HepG2 (cell line): ENCODE data around the gene CRAT. TPM values are rescaled to one million over a fixed set of nuclear protein-coding genes. Genes with fewer than 3 reads are reported as not detected.

Source experiments
- FOXM1 ChIP-seq: sonication (generic); formaldehyde crosslinking; IDR thresholded peaks from 2 replicates; pipeline ENCODE4 v1.5.0; 2020; ENCODE audit warnings: missing genetic modification reagents
- HNRNPUL1 ChIP-seq: fragments of 200-400 bp; formaldehyde crosslinking; IDR thresholded peaks from 2 replicates; pipeline ENCODE4 v1.6.1; 2017; ENCODE audit warnings: low read depth, mild to moderate bottlenecking, low read length, moderate library complexity
- MAZ ChIP-seq, 2 experiments: sonication (generic) in 1 of 2; formaldehyde crosslinking in 1 of 2; IDR thresholded peaks; 2 replicates each; pipeline versions ENCODE4 v1.5.0 to v1.6.1; 2012 to 2020; ENCODE audit warnings: low read depth in 2 of 2, mild to moderate bottlenecking in 2 of 2, borderline replicate concordance in 1 of 2, improper control_type of control experiment in 1 of 2, low read length in 1 of 2, missing genetic modification reagents in 1 of 2, moderate library complexity in 1 of 2
- MIXL1 ChIP-seq: IDR thresholded peaks from 2 replicates; pipeline ENCODE4 v1.6.1; 2016
- SIX1 ChIP-seq: sonication (generic); formaldehyde crosslinking; IDR thresholded peaks from 2 replicates; pipeline ENCODE4 v1.4.0; 2020; ENCODE audit warnings: missing genetic modification reagents, borderline replicate concordance
- SMARCC2 ChIP-seq: fragments of 450-650 bp; IDR thresholded peaks from 2 replicates; pipeline ENCODE4 v1.6.1; 2017; ENCODE audit warnings: antibody characterized with exemption, mild to moderate bottlenecking
- SMARCE1 ChIP-seq: fragments of 450-650 bp; IDR thresholded peaks from 2 replicates; pipeline ENCODE4 v1.6.1; 2017; ENCODE audit warnings: borderline replicate concordance
- SRY ChIP-seq: sonication (generic); formaldehyde crosslinking; IDR thresholded peaks from 2 replicates; pipeline ENCODE4 v1.8.0; 2022; ENCODE audit warnings: mild to moderate bottlenecking, missing genetic modification reagents
- TRIM24 ChIP-seq: sonication (generic); formaldehyde crosslinking; IDR thresholded peaks from 2 replicates; pipeline ENCODE4 v1.8.0; 2022; ENCODE audit warnings: mild to moderate bottlenecking, missing genetic modification reagents
- YEATS2 ChIP-seq: sonication (generic); formaldehyde crosslinking; IDR thresholded peaks from 2 replicates; pipeline ENCODE4 v1.4.0; 2020; ENCODE audit warnings: missing genetic modification reagents, borderline replicate concordance
- ZNF333 ChIP-seq: sonication (generic); formaldehyde crosslinking; IDR thresholded peaks from 2 replicates; pipeline ENCODE4 v1.4.0; 2020; ENCODE audit warnings: mild to moderate bottlenecking, missing genetic modification reagents, borderline replicate concordance
- ZNF563 ChIP-seq: sonication (generic); formaldehyde crosslinking; IDR thresholded peaks from 2 replicates; pipeline ENCODE4 v1.8.0; 2022; ENCODE audit warnings: mild to moderate bottlenecking, moderate library complexity, missing genetic modification reagents
- ZNF570 ChIP-seq: sonication (generic); formaldehyde crosslinking; IDR thresholded peaks from 2 replicates; pipeline ENCODE4 v1.4.0; 2020; ENCODE audit warnings: mild to moderate bottlenecking, missing genetic modification reagents, borderline replicate concordance
- ZNF672 ChIP-seq: sonication (generic); formaldehyde crosslinking; IDR thresholded peaks from 2 replicates; pipeline ENCODE4 v1.8.1; 2022; ENCODE audit warnings: missing genetic modification reagents
- ZSCAN30 ChIP-seq: sonication (generic); formaldehyde crosslinking; IDR thresholded peaks from 2 replicates; pipeline ENCODE4 v1.5.0; 2020; ENCODE audit warnings: mild to moderate bottlenecking, missing genetic modification reagents
- polyA plus RNA-seq, 8 experiments: library from polyadenylated mRNA; depleted of rRNA in 3 of 8; stranded (reverse) in 7 of 8; unstranded in 1 of 8; fragments of >200 nt; fragmentation: Illumina TruSeq in 4 of 8; extraction: Trizol in 4 of 8; gene quantifications; 2 replicates each; pipeline versions ENCODE4 v1.2.1 to v1.2.3, GENCODE V29; 2011 to 2016; ENCODE audit warnings: low read depth in 4 of 8, missing spikeins in 1 of 8, mixed read lengths in 1 of 8; ENCODE audit not compliant: insufficient read depth in 1 of 8
- total RNA-seq, 5 experiments: library from RNA; depleted of rRNA; stranded (reverse); fragments of >200 nt; fragmentation: Illumina TruSeq; extraction: Trizol; gene quantifications; 2 replicates each; pipeline ENCODE4 v1.2.3, GENCODE V29; 2016; ENCODE audit warnings: low read depth in 1 of 5
- TF ChIP-seq, protein P1 (sequence below): sonication (generic); formaldehyde crosslinking; IDR thresholded peaks from 2 replicates; pipeline ENCODE4 v1.4.0; 2020; ENCODE audit warnings: mild to moderate bottlenecking, missing genetic modification reagents
- TF ChIP-seq, protein P2 (sequence below): sonication (generic); formaldehyde crosslinking; IDR thresholded peaks from 2 replicates; pipeline ENCODE4 v1.5.0; 2020; ENCODE audit warnings: mild to moderate bottlenecking, missing genetic modification reagents
- TF ChIP-seq, protein P3 (sequence below): sonication (generic); formaldehyde crosslinking; IDR thresholded peaks from 2 replicates; pipeline ENCODE4 v1.5.0; 2020; ENCODE audit warnings: mild to moderate bottlenecking, missing genetic modification reagents

Gene CRAT
- total and polyA plus RNA-seq, 2 of the 13 experiments (the other 11 are each of a cell fraction or from before 2014, with no cell fraction given), result 26.1 to 26.6 TPM

DNA sequence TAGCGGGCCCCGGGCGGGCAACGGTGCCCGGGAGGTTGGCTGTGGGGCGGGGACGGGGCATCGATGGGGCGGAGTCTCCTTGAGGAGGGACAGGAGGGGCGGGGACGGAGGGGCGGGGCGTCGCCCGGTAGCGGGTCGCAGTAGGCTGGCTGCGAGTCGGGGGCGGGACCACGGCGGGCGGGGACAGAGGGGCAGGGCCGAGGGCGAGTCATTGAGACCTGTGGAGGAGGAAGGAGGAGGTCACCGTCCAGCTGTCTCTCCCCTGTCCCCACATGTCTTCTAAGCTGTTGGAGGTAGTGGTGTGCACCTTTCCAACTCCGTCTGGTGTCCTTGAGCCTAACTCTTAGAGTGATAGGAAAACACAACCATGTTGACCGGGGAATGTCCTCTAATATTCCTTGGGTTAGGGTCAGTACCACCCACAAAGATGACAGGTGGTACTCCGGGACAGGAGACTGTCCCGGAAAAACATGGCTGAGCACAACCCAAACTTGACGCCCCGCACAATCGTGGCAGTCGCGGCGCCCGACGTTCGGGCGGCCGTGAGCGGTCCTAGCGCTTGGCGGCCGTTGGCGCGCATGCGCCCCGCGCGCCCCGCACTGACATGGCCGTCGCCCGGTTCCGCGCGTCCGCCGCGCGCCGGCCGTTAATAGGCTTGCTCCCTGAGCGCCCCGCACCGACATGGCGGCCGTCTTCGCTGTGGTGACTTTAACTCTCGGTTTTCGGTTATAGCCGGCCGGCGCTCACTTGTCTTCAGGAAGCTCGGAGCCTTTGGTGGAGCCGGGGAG, at the start of gene CRAT, which contains the start of gene PTPA (continued):
- TF ChIP-seq SRY (CRISPR knock-in tag), result no peak; the same call in 1 of the 2 replicates
- no peak for TF ChIP-seq ZSCAN30 (CRISPR knock-in tag)
- TF ChIP-seq ZNF672 (CRISPR knock-in tag), result no peak
- no peak for TF ChIP-seq SIX1 (CRISPR knock-in tag)
- TF ChIP-seq YEATS2 (CRISPR knock-in tag), result no peak
- TF ChIP-seq, protein P1, sequence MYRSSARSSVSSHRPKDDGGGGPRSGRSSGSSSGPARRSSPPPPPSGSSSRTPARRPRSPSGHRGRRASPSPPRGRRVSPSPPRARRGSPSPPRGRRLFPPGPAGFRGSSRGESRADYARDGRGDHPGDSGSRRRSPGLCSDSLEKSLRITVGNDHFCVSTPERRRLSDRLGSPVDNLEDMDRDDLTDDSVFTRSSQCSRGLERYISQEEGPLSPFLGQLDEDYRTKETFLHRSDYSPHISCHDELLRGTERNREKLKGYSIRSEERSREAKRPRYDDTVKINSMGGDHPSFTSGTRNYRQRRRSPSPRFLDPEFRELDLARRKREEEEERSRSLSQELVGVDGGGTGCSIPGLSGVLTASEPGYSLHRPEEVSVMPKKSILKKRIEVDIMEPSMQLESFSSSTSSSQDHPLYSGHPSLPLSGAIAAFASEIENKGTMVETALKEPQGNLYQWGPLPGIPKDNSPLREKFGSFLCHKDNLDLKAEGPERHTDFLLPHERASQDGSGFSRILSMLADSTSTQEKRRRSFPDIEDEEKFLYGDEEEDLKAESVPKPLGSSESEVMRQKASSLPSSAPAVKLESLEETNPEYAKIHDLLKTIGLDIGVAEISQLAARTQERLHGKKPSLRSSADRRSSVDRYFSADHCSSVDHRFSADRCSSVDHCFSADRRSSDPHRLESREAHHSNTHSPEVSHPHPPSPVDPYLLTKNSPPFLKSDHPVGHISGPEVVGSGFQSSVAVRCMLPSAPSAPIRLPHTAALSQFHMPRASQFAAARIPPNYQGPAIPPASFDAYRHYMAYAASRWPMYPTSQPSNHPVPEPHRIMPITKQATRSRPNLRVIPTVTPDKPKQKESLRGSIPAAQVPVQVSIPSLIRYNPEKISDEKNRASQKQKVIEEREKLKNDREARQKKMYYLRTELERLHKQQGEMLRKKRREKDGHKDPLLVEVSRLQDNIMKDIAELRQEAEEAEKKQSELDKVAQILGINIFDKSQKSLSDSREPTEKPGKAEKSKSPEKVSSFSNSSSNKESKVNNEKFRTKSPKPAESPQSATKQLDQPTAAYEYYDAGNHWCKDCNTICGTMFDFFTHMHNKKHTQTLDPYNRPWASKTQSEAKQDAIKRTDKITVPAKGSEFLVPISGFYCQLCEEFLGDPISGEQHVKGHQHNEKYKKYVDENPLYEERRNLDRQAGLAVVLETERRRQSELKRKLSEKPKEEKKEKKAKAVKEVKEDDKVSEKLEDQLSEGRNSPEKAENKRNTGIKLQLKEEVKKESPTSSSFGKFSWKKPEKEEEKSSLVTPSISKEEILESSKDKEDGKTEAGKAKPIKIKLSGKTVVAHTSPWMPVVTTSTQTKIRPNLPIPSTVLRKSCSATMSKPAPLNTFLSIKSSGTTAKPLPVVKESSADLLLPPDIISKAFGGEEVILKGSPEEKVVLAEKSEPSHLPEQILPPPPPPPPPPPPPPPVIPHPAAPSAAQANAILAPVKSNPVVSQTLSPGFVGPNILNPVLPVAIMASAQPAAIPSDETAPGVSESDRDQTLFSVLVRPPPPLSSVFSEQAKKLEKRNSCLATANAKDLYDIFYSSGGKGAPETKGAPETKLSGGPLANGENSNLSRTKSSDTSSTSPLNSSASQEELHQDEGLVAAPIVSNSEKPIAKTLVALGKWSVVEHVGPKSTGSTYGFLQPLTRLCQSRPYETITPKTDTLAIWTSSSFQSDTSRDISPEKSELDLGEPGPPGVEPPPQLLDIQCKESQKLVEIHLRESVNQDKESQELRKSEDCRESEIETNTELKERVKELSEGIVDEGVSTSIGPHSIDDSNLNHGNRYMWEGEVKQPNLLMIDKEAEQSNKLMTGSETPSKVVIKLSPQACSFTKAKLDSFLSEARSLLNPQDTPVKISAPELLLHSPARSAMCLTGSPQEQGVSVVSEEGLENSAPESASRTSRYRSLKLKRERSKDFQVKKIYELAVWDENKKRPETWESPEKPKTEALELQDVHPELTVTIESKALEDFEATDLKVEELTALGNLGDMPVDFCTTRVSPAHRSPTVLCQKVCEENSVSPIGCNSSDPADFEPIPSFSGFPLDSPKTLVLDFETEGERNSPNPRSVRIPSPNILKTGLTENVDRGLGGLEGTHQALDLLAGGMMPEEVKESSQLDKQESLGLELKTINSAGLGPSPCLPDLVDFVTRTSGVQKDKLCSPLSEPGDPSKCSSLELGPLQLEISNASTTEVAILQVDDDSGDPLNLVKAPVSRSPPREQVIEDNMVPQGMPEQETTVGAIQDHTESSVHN (CRISPR knock-in tag), result no peak
- TF ChIP-seq SMARCE1, result no peak
- no peak for TF ChIP-seq MIXL1 (CRISPR knock-in tag)
- TF ChIP-seq, protein P2, sequence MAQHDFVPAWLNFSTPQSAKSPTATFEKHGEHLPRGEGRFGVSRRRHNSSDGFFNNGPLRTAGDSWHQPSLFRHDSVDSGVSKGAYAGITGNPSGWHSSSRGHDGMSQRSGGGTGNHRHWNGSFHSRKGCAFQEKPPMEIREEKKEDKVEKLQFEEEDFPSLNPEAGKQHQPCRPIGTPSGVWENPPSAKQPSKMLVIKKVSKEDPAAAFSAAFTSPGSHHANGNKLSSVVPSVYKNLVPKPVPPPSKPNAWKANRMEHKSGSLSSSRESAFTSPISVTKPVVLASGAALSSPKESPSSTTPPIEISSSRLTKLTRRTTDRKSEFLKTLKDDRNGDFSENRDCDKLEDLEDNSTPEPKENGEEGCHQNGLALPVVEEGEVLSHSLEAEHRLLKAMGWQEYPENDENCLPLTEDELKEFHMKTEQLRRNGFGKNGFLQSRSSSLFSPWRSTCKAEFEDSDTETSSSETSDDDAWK (CRISPR knock-in tag), result no peak
- TF ChIP-seq, protein P3, sequence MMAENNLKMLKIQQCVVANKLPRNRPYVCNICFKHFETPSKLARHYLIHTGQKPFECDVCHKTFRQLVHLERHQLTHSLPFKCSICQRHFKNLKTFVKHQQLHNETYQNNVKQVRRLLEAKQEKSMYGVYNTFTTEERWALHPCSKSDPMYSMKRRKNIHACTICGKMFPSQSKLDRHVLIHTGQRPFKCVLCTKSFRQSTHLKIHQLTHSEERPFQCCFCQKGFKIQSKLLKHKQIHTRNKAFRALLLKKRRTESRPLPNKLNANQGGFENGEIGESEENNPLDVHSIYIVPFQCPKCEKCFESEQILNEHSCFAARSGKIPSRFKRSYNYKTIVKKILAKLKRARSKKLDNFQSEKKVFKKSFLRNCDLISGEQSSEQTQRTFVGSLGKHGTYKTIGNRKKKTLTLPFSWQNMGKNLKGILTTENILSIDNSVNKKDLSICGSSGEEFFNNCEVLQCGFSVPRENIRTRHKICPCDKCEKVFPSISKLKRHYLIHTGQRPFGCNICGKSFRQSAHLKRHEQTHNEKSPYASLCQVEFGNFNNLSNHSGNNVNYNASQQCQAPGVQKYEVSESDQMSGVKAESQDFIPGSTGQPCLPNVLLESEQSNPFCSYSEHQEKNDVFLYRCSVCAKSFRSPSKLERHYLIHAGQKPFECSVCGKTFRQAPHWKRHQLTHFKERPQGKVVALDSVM (CRISPR knock-in tag), result no peak; the same call in 1 of the 2 replicates
- TF ChIP-seq HNRNPUL1, result no peak
- no peak for TF ChIP-seq ZNF570 (CRISPR knock-in tag)
- TF ChIP-seq FOXM1 (CRISPR knock-in tag), result no peak
- TF ChIP-seq ZNF563 (CRISPR knock-in tag), result peak; percentile 62
- TF ChIP-seq TRIM24, result no peak
- peak; percentile 32; the same call in 1 of the 2 replicates for TF ChIP-seq MAZ (IDR thresholded peaks at IDR 0.05; ENCODE audit: borderline replicate concordance, low read depth, low read length)
- peak; percentile 64 for TF ChIP-seq MAZ (CRISPR knock-in tag; IDR thresholded peaks at IDR 0.05; ENCODE audit: low read depth)
- no peak for TF ChIP-seq SMARCC2
- TF ChIP-seq ZNF333 (CRISPR knock-in tag), result no peak
